T-helper 9 cell (primary cell): ENCODE measurements around the gene ECE2.
A peak's percentile ranks its signal among the peaks of the same experiment; 100 is the strongest.

Source experiments
- DNase-seq: peaks from one replicate; pipeline ENCODE4 v3.0.0-alpha.2; 2020

The ECE2 gene

GRCh38 chr3:184277366-184277765, 1.5 kb downstream of the ECE2 start:
- no peak for DNase-seq

- no peak for DNase-seq
Measured at GRCh38 chr3:184282941-184283340, 7.1 kb downstream of the ECE2 start.

- DNase-seq, result no peak
Measured at GRCh38 chr3:184283681-184284080, 7.9 kb downstream of the ECE2 start.

GRCh38 chr3:184284696-184285095, 8.9 kb downstream of the ECE2 start:
- DNase-seq, result no peak

- DNase-seq, result peak; percentile 54
Measured at GRCh38 chr3:184289426-184289938, 13.7 kb downstream of the ECE2 start.

- no peak for DNase-seq
Measured at GRCh38 chr3:184290331-184290730, 14.5 kb downstream of the ECE2 start.

GRCh38 chr3:184291044-184291737, 15.4 kb downstream of the ECE2 start:
- DNase-seq, result no peak

- no peak for DNase-seq
Measured at GRCh38 chr3:184291738-184292445, 16.1 kb downstream of the ECE2 start.

- no peak for DNase-seq
Measured at GRCh38 chr3:184295771-184296170, 19.9 kb downstream of the ECE2 start.

- DNase-seq, result no peak
Measured at GRCh38 chr3:184296616-184297015, 20.8 kb downstream of the ECE2 start.

- DNase-seq, result peak; percentile 97
Measured at GRCh38 chr3:184298759-184299487, 23.1 kb downstream of the ECE2 start, which contains the start of gene PSMD2. Gene PSMD2, plus strand, starts transcription at chr3:184299241. Its CDS starts 26 bp downstream, at chr3:184299267.

- DNase-seq, result no peak
Measured at GRCh38 chr3:184299488-184300377, 23.9 kb downstream of the ECE2 start.

- no peak for DNase-seq
Measured at GRCh38 chr3:184300378-184300720, 24.5 kb downstream of the ECE2 start.

- DNase-seq, result no peak
Measured at GRCh38 chr3:184305577-184305976, 29.8 kb downstream of the ECE2 start.

- no peak for DNase-seq
Measured at GRCh38 chr3:184306341-184306972, 30.6 kb downstream of the ECE2 start.

- no peak for DNase-seq
Measured at GRCh38 chr3:184307915-184308314, 32.1 kb downstream of the ECE2 start.

GRCh38 chr3:184308744-184309143, 32.9 kb downstream of the ECE2 start:
- no peak for DNase-seq

- DNase-seq, result no peak
Measured at GRCh38 chr3:184311633-184312032, 35.8 kb downstream of the ECE2 start.

GRCh38 chr3:184314363-184314699, 38.5 kb downstream of the ECE2 start, which contains the start of gene EIF4G1:
Gene EIF4G1, plus strand, starts transcription at chr3:184314606. Its CDS starts 1,191 bp downstream, at chr3:184315797.
- peak; percentile 90 for DNase-seq

GRCh38 chr3:184314700-184315542, 39.1 kb downstream of the ECE2 start:
- DNase-seq, result peak; percentile 70

GRCh38 chr3:184315543-184315867, 39.7 kb downstream of the ECE2 start:
- no peak for DNase-seq
